HG03565 (cell line): Measurements from ENCODE around the gene CUL4A.
A peak's percentile ranks its signal among the peaks of the same experiment; 100 is the strongest.
"Not testable (repeated sequence)": the region's sequence is repeated elsewhere in the genome, so short reads cannot be mapped to it uniquely, and the experiment has no call there.

Source experiments
- ATAC-seq: cut with Tn5 transposase; IDR thresholded peaks from one replicate; pipeline ENCODE4 v1.9.1; 2021; ENCODE audit warnings: mild to moderate bottlenecking, moderate library complexity; ENCODE audit not compliant: unreplicated experiment

CUL4A gene

DNA sequence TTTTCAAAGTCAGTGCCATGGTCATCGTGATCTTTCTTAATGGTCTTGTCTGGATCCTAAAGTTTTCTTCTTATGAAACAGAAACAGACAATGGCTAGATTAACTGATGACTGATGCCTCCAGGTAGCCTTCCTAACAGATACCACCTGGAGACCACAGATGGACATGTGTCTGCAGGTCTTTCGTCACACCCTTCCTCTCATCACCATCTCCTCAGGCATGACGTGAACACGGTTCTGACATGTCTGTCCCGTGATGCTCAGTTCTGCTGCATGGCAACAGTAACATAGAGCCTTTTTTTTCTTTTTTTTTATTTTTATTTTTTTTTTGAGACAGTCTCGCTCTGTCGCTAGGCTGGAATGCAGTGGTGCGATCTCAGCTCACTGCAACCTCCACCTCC is 74.5 kb downstream of the CUL4A start:
- no peak for ATAC-seq

DNA sequence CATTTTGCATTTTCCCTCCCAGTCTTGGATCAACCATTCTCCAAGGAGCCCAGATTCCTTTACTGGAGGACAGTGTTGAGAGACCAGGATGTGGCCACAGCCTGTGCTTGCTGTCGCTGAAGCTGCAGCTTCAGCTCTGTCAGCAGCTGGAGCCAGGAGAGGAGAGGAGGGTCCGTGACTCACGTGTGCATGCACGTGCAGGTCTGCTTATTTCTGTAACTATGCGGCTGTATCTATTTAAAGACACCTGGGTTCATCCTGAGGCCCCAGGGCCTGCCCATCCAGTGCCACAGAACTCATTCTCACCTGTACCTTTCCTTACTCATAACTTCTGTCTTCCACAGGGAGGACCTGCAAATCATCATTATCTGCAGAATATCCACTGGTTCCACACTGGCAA is 79.5 kb downstream of the CUL4A start:
- no peak for ATAC-seq

GRCh38 chr13:113291129-113291528 is 81.7 kb downstream of the CUL4A start:
- ATAC-seq: no peak

GRCh38 chr13:113292021-113292862 is 82.8 kb downstream of the CUL4A start:
- no peak for ATAC-seq

GRCh38 chr13:113293686-113294085 is 84.3 kb downstream of the CUL4A start:
- no peak for ATAC-seq

GRCh38 chr13:113295776-113296175 is 86.4 kb downstream of the CUL4A start:
- no peak for ATAC-seq

GRCh38 chr13:113296823-113297369 is 87.5 kb downstream of the CUL4A start, which contains the start of gene LAMP1:
Gene LAMP1 (plus strand): TSS chr13:113297239. CDS start chr13:113297435, 196 bp downstream.
- peak; percentile 75 for ATAC-seq

DNA sequence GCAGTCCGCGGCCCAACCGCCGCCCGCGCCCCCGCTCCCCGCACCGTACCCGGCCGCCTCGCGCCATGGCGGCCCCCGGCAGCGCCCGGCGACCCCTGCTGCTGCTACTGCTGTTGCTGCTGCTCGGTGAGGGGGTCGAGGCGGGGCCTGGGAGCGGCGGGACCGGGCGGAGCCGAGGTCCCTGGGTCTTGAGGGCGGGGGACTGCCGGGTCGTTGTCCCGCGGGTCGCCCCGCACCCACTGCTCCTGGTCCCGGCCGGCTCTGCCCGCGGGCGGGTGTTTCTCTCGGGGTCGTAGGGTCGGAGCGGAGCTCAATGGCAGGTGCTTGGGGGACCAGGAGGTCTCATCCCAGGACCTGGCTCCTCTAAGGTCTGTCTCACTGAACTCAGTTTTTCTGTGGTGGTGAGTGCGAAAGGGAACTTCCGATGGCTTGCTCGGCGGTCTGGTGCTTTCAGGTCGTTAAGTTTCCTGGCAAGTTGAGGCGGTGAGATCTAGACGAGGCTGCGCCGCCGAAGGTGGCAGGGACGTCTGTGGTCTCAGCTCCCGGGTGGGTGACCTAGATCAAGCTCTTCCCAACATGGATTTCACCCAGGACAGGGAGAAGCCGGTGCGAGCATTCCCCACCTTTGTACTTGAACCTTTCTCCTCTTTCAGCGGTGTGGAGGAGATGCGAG is 88.1 kb downstream of the CUL4A start:
- peak; percentile 24 for ATAC-seq

DNA sequence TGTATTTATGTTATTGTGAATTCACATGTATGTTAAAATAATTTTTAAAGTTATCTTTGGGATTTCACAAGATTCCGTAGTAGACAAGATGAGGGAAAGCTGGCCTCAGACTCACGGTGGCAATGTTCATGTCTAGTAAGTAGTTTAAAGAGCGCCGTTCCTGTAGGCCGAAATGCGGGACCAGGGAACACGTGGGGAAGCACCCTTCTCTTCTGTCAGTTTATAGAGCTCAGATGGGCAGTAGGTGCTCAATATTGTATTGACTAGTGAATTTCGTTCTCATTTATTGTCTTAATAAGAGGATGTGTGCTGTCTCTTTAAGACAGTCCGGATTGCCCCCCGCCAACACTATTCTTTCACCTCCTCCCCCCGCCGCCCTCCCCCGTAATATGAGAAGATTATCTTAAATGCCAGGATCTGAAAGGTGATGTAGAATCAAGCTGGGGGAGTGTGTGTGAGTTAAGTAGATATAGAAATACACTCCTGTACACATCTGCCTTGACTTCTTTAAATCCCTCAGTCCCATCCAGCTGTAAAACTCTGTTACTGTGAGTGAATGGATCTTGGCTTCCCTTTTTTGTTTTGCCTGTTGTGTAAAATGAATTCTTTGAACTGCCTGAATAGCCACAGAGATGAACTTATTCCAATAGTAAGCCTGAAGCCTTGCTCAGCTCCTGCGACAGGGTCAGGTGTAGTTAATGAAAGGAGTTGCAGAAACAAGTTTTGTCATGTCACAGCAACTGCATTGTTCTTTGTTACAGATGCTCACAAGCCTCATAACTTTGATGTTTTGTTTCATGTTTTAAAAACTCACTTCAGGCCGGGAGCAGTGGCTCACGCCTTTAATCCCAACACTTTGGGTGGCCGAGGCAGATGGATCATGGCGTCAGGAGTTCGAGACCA is 88.9 kb downstream of the CUL4A start:
- no peak for ATAC-seq

DNA sequence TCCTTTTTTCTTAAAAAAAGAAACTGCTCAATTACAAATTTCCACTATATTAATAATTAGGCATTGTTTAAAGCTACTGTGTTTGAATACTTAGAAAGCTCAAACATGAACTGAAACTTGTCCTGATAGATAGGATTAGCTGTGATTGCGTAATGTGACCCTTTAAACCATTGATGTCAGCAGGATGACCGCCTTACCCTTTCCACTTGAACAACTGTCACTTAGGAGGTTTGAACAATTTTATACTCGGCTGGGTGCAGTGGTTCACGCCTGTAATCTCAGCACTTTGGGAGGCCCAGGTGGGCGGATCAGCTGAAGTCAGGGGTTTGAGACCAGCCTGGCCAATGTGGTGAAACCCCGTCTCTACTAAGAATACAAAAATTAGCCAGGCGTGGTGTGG is 90.5 kb downstream of the CUL4A start:
- no peak for ATAC-seq

- ATAC-seq: no peak
Observed at GRCh38 chr13:113302986-113303385, 93.6 kb downstream of the CUL4A start.

- ATAC-seq: no peak
Observed at GRCh38 chr13:113304121-113304520, 94.7 kb downstream of the CUL4A start.

DNA sequence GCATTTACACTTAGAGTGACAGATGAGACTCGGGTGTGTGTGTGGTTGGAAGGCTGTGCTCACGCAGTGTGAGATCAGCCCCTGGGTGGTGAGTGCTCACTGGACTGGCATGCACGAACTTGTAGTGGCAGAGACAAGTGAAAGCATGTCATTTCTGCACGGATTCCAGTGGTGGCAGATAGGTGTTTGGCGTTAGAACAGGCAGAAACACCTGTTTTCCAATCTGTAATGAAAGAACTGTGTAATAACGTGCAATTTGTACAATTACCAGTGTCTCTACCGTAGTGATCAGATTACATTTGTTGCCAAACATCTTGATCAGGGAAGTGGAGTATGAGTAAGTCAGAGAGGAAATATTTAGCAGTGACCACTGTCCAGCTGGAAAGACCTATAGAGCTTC is 95.8 kb downstream of the CUL4A start:
- no peak for ATAC-seq

DNA sequence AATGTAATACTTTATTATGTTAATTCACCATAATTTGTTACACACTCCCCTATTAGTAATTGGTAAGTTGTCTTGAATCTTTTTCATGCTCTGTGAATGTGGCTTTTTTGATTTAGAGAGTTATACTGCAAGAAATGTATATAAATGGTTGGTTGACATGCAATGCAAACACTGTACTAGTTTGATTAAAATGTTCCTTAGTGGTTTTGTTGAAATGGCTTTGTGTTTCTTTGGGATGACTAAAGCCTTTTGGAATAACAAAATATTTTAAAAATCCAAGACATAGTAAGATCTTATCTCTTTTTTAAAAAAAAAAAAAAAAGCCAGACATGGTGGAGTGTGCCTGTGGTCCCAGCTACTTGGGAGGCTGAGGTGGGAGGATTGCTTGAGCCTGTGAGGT is 98.1 kb downstream of the CUL4A start:
- no peak for ATAC-seq

GRCh38 chr13:113309473-113309872 is 100.1 kb downstream of the CUL4A start:
- no peak for ATAC-seq

DNA sequence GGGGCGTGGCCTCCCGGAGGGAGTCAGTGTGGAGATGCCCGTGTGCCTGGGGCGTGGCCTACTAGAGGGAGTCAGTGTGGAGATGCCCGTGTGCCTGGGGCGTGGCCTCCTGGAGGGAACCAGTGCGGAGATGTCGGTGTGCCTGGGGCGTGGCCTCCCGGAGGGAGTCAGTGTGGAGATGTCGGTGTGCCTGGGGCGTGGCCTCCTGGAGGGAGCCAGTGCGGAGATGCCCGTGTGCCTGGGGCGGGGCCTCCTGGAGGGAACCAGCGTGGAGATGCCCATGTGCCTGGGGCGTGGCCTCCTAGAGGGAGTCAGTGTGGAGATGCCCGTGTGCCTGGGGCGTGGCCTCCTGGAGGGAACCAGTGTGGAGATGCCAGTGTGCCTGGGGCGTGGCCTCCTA is 104.7 kb downstream of the CUL4A start:
- ATAC-seq: not testable (repeated sequence)

DNA sequence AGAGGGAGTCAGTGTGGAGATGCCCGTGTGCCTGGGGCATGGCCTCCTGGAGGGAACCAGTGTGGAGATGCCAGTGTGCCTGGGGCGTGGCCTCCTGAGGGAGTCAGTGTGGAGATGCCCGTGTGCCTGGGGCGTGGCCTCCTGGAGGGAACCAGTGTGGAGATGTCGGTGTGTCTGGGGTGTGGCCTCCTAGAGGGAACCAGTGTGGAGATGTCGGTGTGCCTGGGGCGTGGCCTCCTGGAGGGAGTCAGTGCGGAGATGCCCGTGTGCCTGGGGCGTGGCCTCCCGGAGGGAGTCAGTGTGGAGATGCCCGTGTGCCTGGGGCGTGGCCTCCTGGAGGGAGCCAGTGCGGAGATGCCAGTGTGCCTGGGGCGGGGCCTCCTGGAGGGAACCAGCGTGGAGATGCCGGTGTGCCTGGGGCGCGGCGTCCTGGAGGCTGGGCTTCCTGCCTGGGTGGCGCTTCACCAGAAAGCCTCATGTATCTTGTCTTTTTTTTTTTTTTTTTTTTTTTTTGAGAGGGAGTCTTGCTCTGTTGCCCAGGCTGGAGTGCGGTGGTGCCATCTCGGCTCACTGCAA is 105.6 kb downstream of the CUL4A start:
- ATAC-seq: not testable (repeated sequence)

- no peak for ATAC-seq
Observed at GRCh38 chr13:113315992-113316391, 106.6 kb downstream of the CUL4A start.
